H9 (cell line): Measurements from ENCODE around the gene PRKCZ. TPM values are rescaled to one million over a fixed set of nuclear protein-coding genes. Genes with fewer than 3 reads are reported as not detected.

ENCODE experiments used
- DNase-seq: peaks from one replicate; pipeline ENCODE4 v3.0.0-alpha.2; 2017
- H2AFZ ChIP-seq: one replicate; pipeline ENCODE4 v1.6.1; 2013; ENCODE audit warnings: mild to moderate bottlenecking, low read length, control low read depth, moderate library complexity
- H2AK5ac ChIP-seq: 2 replicates; pipeline ENCODE4 v1.6.1; 2013; ENCODE audit warnings: low read length, control low read depth, mixed read lengths; ENCODE audit not compliant: insufficient read length
- H2BK120ac ChIP-seq: one replicate; pipeline ENCODE4 v1.6.1; 2013; ENCODE audit warnings: low read depth, mild to moderate bottlenecking, low read length, control low read depth, inconsistent platforms; ENCODE audit not compliant: poor library complexity, severe bottlenecking
- H2BK12ac ChIP-seq: 2 replicates; pipeline ENCODE4 v1.6.1; 2013; ENCODE audit warnings: low read length, control low read depth, mixed read lengths, low read depth; ENCODE audit not compliant: insufficient read length
- H2BK15ac ChIP-seq: 2 replicates; pipeline ENCODE4 v1.6.1; 2013; ENCODE audit warnings: low read depth, low read length, control low read depth
- H2BK20ac ChIP-seq: one replicate; pipeline ENCODE4 v1.6.1; 2013; ENCODE audit warnings: low read depth, mild to moderate bottlenecking, low read length, control low read depth, inconsistent platforms; ENCODE audit not compliant: poor library complexity, severe bottlenecking
- H2BK5ac ChIP-seq: 2 replicates; pipeline ENCODE4 v1.6.1; 2013; ENCODE audit warnings: low read length, control low read depth, mixed read lengths; ENCODE audit not compliant: insufficient read length
- H3K14ac ChIP-seq: 2 replicates; pipeline ENCODE4 v1.6.1; 2013; ENCODE audit warnings: low read length, control low read depth; ENCODE audit not compliant: insufficient read depth
- H3K18ac ChIP-seq: 2 replicates; pipeline ENCODE4 v1.6.1; 2013; ENCODE audit warnings: low read depth, mild to moderate bottlenecking, mixed read lengths, low read length, control low read depth; ENCODE audit not compliant: insufficient read length
- H3K23ac ChIP-seq: 2 replicates; pipeline ENCODE4 v1.6.1; 2013; ENCODE audit warnings: low read length, control low read depth, mixed read lengths, low read depth; ENCODE audit not compliant: insufficient read length
- H3K23me2 ChIP-seq: 2 replicates; pipeline ENCODE4 v1.6.1; 2013; ENCODE audit warnings: low read depth, mild to moderate bottlenecking, mixed read lengths, low read length, control low read depth; ENCODE audit not compliant: insufficient read length, poor library complexity, severe bottlenecking
- H3K27ac ChIP-seq: 2 replicates; pipeline ENCODE4 v1.5.1; 2013; ENCODE audit warnings: low read length, control low read depth, mixed read lengths, low read depth; ENCODE audit not compliant: insufficient read length
- H3K27me3 ChIP-seq: 2 replicates; pipeline ENCODE4 v1.6.1; 2013; ENCODE audit warnings: low read length, control low read depth, inconsistent platforms; ENCODE audit not compliant: insufficient read depth
- H3K4ac ChIP-seq: 2 replicates; pipeline ENCODE4 v1.6.1; 2013; ENCODE audit warnings: low read depth, mild to moderate bottlenecking, control low read depth, inconsistent platforms, low read length, moderate library complexity
- H3K4me1 ChIP-seq: 2 replicates; pipeline ENCODE4 v1.6.1; 2013; ENCODE audit warnings: low read length, control low read depth, inconsistent platforms; ENCODE audit not compliant: insufficient read depth
- H3K4me2 ChIP-seq: 2 replicates; pipeline ENCODE4 v1.6.1; 2013; ENCODE audit warnings: low read length, control low read depth, mixed read lengths; ENCODE audit not compliant: insufficient read length, insufficient read depth
- H3K56ac ChIP-seq: 2 replicates; pipeline ENCODE4 v1.6.1; 2013; ENCODE audit warnings: low read depth, mild to moderate bottlenecking, mixed read lengths, low read length, control low read depth; ENCODE audit not compliant: insufficient read length
- H3K79me1 ChIP-seq: 2 replicates; pipeline ENCODE4 v1.6.1; 2013; ENCODE audit warnings: low read depth, mild to moderate bottlenecking, moderate library complexity, low read length, control low read depth, inconsistent platforms; ENCODE audit not compliant: insufficient read depth, poor library complexity, severe bottlenecking
- H3K79me2 ChIP-seq: 2 replicates; pipeline ENCODE4 v1.6.1; 2013; ENCODE audit warnings: low read length, control low read depth, inconsistent platforms; ENCODE audit not compliant: insufficient read depth
- H3K9ac ChIP-seq: 2 replicates; pipeline ENCODE4 v1.6.1; 2013; ENCODE audit warnings: low read length, control low read depth, mixed read lengths; ENCODE audit not compliant: insufficient read length; ENCODE audit errors: extremely low read depth
- H3K9me3 ChIP-seq: one replicate; pipeline ENCODE4 v1.6.1; 2013; ENCODE audit warnings: low read depth, low read length, inconsistent platforms; ENCODE audit not compliant: control insufficient read depth
- H3T11ph ChIP-seq: one replicate; pipeline ENCODE4 v1.6.1; 2013; ENCODE audit warnings: mild to moderate bottlenecking, low read length, control low read depth, inconsistent platforms
- H4K20me1 ChIP-seq: one replicate; pipeline ENCODE4 v1.6.1; 2013; ENCODE audit not compliant: control insufficient read depth, insufficient read length, insufficient read depth
- H4K5ac ChIP-seq: 2 replicates; pipeline ENCODE4 v1.6.1; 2013; ENCODE audit warnings: low read depth, mild to moderate bottlenecking, mixed read lengths, low read length, control low read depth; ENCODE audit not compliant: insufficient read length
- H4K8ac ChIP-seq: replicated peaks from 2 replicates; pipeline ENCODE4 v1.6.1; 2013; ENCODE audit warnings: low read length, control low read depth, mixed read lengths, low read depth; ENCODE audit not compliant: insufficient read length
- H4K91ac ChIP-seq: 2 replicates; pipeline ENCODE4 v1.6.1; 2013; ENCODE audit warnings: low read depth, mild to moderate bottlenecking, moderate library complexity, mixed read lengths, low read length, control low read depth; ENCODE audit not compliant: insufficient read length
- H3K27ac Mint-ChIP-seq, 3 experiments: 2 replicates in 2 of 3; 3 replicates in 1 of 3; pipeline ENCODE4 v1.8.0; 2020 to 2021; ENCODE audit warnings: mixed read lengths in 3 of 3, mild to moderate bottlenecking in 1 of 3, moderate library complexity in 1 of 3
- H3K27me3 Mint-ChIP-seq: 2 replicates; pipeline ENCODE4 v1.8.0; 2021; ENCODE audit warnings: low read depth, mild to moderate bottlenecking, moderate library complexity, mixed read lengths
- H3K36me3 Mint-ChIP-seq, 3 experiments: 2 replicates in 2 of 3; 3 replicates in 1 of 3; pipeline ENCODE4 v1.8.0; 2020 to 2021; ENCODE audit warnings: low read depth in 3 of 3, mixed read lengths in 3 of 3; ENCODE audit not compliant: insufficient read depth in 1 of 3
- H3K4me1 Mint-ChIP-seq, 2 experiments: 2 replicates each; pipeline ENCODE4 v1.8.0; 2020; ENCODE audit warnings: mixed read lengths in 2 of 2
- H3K4me3 Mint-ChIP-seq, 2 experiments: 2 replicates in 1 of 2; 3 replicates in 1 of 2; pipeline ENCODE4 v1.8.0; 2020 to 2021; ENCODE audit warnings: mild to moderate bottlenecking in 2 of 2, mixed read lengths in 2 of 2, moderate library complexity in 1 of 2
- H3K9me3 Mint-ChIP-seq, 2 experiments: 2 replicates in 1 of 2; 3 replicates in 1 of 2; pipeline ENCODE4 v1.8.0; 2020; ENCODE audit warnings: mild to moderate bottlenecking in 2 of 2, mixed read lengths in 2 of 2, moderate library complexity in 1 of 2
- WGBS: extraction: QIAGEN DNeasy Blood & Tissue Kit; methylation state at CpG from one replicate; pipeline ENCODE4 v1.1.7; 2013; ENCODE audit warnings: missing lambda C conversion rate, low lambda C conversion rate, mixed read lengths; ENCODE audit not compliant: insufficient read length; ENCODE audit errors: extremely low coverage; 5-methylcytosine and 5-hydroxymethylcytosine counted together
- total RNA-seq: library from RNA; stranded (reverse); gene quantifications from 2 replicates; pipeline ENCODE4 v1.2.1, GENCODE V29; 2021
- TF ChIP-seq, protein P1 (sequence below): fragments of 200-600 bp; sonication (generic); conservative IDR thresholded peaks from 3 replicates; pipeline ENCODE4 v1.8.0; 2021; ENCODE audit warnings: antibody characterized with exemption, mild to moderate bottlenecking

Gene PRKCZ
- total RNA-seq, 1 experiment from 2014 or later: 48.4 TPM

DNA sequence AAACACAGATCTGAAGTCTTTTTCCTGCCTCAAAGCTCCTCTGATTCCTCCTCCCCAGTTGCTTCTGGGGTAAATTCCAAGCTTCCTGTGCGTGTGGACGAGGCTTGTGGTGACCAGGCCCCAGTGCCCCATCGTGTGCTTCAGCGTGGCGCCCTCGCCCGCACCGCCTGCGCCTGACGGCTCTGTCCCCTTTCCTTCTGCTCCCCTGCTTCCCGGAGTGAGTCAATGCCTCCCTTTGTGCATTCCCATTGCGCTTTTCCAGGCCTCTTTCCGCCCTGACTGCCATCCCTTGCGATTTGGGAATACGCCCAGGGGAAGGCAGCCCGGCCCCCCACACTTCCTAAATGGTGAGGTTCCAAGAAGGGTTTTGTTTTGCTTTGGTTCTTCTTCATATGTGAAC, 108.1 kb downstream of the PRKCZ start:
- peaks cover 3% of the 10 kb centered on the region for H4K20me1 ChIP-seq
- H3T11ph ChIP-seq: no peak overlapping the region
- WGBS: no CpG with 5 or more reads among the region's 16 CpGs
- H2BK5ac ChIP-seq: no peak overlapping the region
- H2BK15ac ChIP-seq: no peak overlapping the region
- H3K4me1 ChIP-seq: no peaks in the 10 kb centered on the region
- no peak overlapping the region for H4K8ac ChIP-seq
- no peak overlapping the region for H2BK20ac ChIP-seq
- no peak overlapping the region for H3K27ac ChIP-seq
- no peak overlapping the region for H3K4ac ChIP-seq
- H3K79me2 ChIP-seq: no peaks in the 10 kb centered on the region; the same call in 1 of the 2 replicates
- H2AK5ac ChIP-seq: no peak overlapping the region
- no peak overlapping the region for H3K4me2 ChIP-seq
- H2BK12ac ChIP-seq: no peak overlapping the region
- no peak overlapping the region; the same call in 1 of the 2 replicates for H3K14ac ChIP-seq
- H3K9me3 Mint-ChIP-seq: no peaks in the 10 kb centered on the region
- TF ChIP-seq, protein P1, sequence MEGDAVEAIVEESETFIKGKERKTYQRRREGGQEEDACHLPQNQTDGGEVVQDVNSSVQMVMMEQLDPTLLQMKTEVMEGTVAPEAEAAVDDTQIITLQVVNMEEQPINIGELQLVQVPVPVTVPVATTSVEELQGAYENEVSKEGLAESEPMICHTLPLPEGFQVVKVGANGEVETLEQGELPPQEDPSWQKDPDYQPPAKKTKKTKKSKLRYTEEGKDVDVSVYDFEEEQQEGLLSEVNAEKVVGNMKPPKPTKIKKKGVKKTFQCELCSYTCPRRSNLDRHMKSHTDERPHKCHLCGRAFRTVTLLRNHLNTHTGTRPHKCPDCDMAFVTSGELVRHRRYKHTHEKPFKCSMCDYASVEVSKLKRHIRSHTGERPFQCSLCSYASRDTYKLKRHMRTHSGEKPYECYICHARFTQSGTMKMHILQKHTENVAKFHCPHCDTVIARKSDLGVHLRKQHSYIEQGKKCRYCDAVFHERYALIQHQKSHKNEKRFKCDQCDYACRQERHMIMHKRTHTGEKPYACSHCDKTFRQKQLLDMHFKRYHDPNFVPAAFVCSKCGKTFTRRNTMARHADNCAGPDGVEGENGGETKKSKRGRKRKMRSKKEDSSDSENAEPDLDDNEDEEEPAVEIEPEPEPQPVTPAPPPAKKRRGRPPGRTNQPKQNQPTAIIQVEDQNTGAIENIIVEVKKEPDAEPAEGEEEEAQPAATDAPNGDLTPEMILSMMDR: no peak
- H3K9ac ChIP-seq: no peak overlapping the region
- H3K27me3 Mint-ChIP-seq: no peaks in the 10 kb centered on the region
- peaks cover 18 to 50% (median 28%) of the 10 kb centered on the region in 3 experiments for H3K36me3 Mint-ChIP-seq
- H3K4me1 Mint-ChIP-seq: no peaks in the 10 kb centered on the region
- DNase-seq: no peak
- H3K27me3 ChIP-seq: no peaks in the 10 kb centered on the region
- no peak overlapping the region for H3K56ac ChIP-seq
- no peak overlapping the region for H4K91ac ChIP-seq
- H3K27ac Mint-ChIP-seq: peak overlapping the region in 2 of 3 experiments; percentile 26 to 61; a peak in 3 of 7 replicates
- no peaks in the 10 kb centered on the region for H3K9me3 ChIP-seq
- H2AFZ ChIP-seq: no peak overlapping the region
- H3K23me2 ChIP-seq: no peaks in the 10 kb centered on the region
- no peak overlapping the region for H2BK120ac ChIP-seq
- H4K5ac ChIP-seq: no peak overlapping the region
- H3K18ac ChIP-seq: no peak overlapping the region
- no peak overlapping the region for H3K23ac ChIP-seq
- H3K4me3 Mint-ChIP-seq: no peak overlapping the region
- no peaks in the 10 kb centered on the region for H3K79me1 ChIP-seq
